HCT116 (cell line): ENCODE measurements around the gene CARS1.

Experiments
- POLR2AphosphoS5 ChIP-seq: IDR thresholded peaks from 2 replicates; pipeline ENCODE4 v1.6.1; 2011; ENCODE audit warnings: mild to moderate bottlenecking, low read depth, low read length, moderate library complexity
- REST ChIP-seq: IDR thresholded peaks from 2 replicates; pipeline ENCODE4 v1.6.1; 2012; ENCODE audit warnings: low read depth
- ZFX ChIP-seq: fragments of 450-650 bp; IDR thresholded peaks from 2 replicates; pipeline ENCODE4 v1.6.1; 2017
- TF ChIP-seq, protein P1 (sequence below), 3 experiments: fragments of 200-600 bp in 1 of 3; sonication (generic) in 1 of 3; IDR thresholded peaks in 2 of 3; conservative IDR thresholded peaks in 1 of 3; 2 replicates each; pipeline ENCODE4 v1.5.1; 2012 to 2017; ENCODE audit warnings: low read depth in 2 of 3, low read length in 2 of 3, antibody characterized with exemption in 1 of 3, borderline replicate concordance in 1 of 3, control low read depth in 1 of 3, mild to moderate bottlenecking in 1 of 3, mixed read lengths in 1 of 3, mixed run types in 1 of 3, moderate library complexity in 1 of 3; ENCODE audit not compliant: insufficient read depth in 1 of 3

DNA sequence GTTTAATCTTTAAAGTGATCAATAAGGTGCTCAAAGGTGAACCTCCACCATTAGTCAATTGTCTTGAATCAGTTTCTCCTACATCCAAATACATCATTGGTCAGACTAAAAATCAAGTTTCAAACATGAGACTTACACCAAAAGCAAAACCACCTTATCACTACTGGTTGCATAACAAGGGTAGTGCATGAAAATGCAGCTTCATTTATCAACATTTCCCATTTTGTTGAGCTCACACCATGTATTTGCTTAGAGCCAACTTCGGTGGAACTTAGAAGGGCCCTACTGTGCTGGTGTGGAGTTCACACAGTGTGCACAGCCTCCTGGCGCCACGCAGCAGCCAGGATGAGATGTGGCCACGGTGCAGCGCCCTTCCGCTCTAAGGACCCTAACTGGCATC, 104.9 kb downstream of the CARS1 start:
- TF ChIP-seq, protein P1, sequence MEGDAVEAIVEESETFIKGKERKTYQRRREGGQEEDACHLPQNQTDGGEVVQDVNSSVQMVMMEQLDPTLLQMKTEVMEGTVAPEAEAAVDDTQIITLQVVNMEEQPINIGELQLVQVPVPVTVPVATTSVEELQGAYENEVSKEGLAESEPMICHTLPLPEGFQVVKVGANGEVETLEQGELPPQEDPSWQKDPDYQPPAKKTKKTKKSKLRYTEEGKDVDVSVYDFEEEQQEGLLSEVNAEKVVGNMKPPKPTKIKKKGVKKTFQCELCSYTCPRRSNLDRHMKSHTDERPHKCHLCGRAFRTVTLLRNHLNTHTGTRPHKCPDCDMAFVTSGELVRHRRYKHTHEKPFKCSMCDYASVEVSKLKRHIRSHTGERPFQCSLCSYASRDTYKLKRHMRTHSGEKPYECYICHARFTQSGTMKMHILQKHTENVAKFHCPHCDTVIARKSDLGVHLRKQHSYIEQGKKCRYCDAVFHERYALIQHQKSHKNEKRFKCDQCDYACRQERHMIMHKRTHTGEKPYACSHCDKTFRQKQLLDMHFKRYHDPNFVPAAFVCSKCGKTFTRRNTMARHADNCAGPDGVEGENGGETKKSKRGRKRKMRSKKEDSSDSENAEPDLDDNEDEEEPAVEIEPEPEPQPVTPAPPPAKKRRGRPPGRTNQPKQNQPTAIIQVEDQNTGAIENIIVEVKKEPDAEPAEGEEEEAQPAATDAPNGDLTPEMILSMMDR (IDR thresholded peaks at IDR 0.05 in 2 of 3, conservative IDR thresholded peaks at IDR 0.05 in 1 of 3; ENCODE audit: borderline replicate concordance in 1 of 3, insufficient read depth in 1 of 3, low read depth in 2 of 3, low read length in 2 of 3) = no peak
- TF ChIP-seq ZFX = no peak
- no peak for TF ChIP-seq POLR2AphosphoS5
- TF ChIP-seq REST = no peak
